ENCODE results near the gene ACR.
A peak's percentile ranks its signal among the peaks of the same experiment; 100 is the strongest.

ACR gene

DNA sequence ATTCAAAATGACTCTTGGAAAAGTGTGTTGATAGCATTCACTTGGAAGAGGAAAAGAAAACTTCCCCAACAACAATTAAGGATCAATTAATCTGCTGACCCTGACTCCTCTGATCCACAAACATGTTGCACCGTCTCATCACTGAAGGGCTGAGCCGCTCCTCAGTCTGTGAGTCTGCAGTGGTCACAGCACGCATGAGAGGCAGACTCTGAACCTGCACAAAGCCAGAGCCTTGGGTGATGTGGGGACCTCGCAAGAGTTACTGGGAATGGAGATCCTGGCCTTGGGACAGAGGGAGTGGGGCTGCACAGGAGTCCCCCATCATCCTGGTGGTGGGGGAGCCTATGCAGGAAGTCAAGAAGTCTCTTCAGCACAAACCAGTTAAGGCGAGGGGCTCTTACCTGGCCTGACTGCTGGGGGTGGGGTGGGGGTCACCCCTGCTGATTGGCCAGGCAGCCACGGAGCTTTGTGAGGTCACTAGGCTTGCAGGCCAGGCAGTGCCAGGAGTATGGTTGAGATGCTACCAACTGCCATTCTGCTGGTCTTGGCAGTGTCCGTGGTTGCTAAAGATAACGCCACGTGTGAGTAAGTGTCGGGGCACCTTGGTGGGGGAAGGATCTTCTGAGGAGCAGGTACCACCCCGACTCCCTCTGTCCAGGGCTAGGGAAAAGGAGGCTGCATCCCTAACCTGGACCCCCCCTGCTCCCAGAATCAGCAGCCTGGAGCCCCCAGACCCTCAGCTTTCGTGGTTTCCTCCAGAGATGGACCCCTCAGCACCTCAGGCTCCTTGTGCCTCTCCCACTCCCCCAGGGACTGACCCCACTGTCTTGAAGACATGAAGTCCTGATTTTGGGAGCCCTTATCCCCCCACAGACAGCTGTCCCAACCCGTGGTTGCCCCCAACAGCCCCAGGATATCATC is at the start of gene ACR:
ACR (plus strand) TSS at position 477 of the 921 bp plus-strand sequence; CDS start at position 509, 32 bp downstream.
- no peak for DNase-seq

DNA sequence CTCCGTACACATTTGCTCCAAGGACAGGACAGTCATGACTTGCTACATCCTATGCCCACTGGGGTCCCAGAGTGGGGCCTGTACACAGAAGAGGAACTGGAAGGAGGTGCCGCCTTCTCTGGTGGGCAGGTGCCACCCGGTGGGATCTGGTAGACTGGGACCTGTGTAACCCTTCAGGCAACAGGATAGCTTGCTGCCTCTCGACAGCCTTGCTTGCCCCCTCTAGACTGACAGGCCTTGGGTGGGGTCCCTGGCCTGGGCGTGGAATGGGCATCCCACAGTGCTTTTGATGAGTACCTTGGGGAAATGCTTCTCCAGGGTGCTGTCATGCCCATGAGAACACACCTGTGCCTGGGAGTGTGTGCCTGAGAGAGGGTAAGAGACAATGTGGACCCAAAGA is 49.6 kb upstream of the ACR start:
- DNase-seq, result no peak

DNA sequence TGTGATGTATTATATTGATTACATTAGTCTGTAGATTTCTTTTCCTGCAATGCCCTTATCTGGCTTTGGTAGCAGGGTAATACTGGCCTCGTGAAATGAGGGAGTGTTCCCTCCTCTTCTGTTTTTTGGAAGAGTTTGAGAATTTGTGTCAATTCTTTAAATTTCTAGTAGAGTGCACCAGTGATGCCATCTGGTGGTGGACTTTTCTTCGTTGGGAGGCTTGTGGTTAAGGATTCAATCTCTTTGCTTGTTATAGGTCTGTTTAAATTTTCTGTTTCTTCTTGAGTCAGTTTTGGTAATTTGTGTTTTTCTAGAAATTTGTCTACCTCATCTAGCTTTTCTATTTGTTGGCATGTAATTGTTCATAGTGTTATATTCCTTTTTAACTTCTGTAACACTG is 46.5 kb upstream of the ACR start:
- DNase-seq, result peak; percentile 30

DNA sequence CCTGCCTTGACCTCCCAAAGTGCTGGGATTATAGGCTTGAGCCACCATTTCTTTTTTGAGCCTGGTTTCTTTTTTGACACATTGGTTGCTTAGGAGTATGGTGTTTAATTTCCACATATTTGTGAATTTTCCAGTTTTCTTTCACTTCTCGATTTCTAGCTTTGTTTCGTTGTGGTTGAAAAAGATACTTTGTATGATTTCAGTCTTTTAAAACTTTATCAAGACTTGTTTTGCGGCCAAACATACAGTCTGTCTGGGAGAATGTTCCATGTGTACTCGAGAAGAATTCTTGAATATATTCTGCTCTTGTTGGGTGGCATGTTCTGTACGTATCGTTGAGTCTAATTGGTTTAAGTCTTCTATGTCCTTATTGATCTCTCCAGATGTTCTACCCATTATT is 44.5 kb upstream of the ACR start:
- DNase-seq, result no peak

DNA sequence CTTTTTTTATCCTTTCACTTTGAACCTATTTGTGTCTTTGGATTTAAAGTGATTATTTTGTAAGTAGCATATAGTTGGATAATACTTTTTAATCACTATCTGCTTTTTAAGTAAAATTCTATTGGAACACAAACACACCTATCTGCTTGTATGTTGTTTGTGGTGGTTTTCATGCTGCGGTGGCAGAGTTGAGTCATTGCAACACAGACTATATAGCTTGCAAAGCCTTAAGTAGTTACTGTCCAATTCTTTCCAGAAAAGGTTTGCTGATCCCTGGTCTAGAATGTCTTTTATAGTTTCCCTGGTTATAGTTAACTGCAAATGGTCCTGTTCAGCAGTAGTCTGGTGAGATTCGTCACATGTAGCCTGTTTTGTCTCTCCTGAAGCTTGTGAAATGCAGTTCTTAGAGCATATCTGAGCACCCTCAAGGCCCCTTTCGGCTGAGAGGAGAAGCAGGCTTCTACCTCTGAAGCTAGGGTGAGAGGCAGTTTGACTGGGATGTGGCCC is 43.9 kb upstream of the ACR start:
- DNase-seq, result no peak

DNA sequence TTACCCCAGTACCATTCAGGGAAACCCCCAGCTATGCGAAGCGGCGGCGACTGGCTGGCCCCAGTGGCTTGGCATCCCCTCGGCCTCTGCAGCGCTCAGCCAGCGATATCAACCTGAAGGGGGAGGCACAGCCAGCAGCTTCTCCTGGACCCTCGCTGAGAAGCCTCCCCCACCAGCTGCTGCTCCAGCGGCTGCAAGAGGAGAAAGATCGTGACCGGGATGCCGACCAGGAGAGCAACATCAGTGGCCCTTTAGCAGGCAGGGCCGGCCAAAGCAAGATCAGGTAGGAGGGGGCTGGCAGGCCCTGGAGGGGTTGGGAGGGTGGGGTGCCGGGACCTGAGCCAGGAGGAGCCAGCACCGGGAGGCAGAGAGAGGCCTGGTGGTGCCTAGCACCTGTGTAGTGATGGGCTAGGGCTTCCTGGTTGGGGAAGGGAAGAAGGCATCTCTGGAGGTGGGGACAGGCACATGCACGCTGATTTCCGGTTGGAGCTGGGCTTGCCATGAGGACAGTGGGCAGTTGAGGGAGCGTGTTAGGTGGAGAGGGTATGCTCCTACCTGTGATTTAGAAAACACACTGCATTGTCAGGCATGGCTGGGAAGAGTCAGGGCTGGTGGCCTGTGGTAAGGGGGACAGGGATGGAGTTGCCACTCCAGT is 43.1 kb upstream of the ACR start:
- no peak for DNase-seq

DNA sequence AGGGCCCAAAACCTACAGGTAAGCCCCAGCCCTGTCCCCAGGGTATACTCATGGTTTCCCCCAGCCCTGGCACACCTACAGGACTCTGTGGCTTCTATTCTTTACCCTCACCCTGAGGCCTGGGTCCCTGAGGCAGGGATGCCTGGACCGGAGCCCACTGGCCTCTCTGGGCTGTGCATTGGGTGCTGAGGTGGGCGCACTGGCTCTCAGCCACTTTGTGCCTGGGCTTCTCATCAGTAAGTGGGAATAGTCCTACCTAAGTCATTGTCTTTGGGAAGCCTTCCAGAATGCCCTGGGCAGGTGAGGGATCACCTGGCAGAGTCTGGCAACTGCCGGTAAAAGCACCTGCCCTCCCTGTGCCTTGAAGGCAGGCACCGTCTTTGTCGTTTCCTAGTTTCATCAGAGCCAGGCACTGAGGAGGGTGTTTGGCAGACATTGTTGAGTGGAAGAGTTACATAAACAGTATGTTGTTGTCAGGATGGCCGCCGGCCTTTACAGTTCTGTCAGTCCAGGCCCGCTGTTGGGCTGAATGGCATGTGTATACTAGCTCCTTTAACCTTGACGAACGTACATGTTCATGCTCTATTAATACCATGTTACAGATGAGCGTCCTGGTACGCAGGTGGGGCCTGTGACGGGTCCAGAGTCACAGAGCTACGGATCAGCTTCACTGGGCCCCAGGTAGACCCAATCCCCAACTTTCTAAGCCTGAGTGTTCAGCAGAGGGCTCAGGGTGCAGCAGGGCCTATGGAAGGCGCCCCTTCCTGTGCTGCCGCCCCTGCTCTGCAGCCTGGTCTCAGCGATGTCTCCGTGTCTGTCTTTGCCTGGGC is 42.4 kb upstream of the ACR start:
- DNase-seq, result no peak

DNA sequence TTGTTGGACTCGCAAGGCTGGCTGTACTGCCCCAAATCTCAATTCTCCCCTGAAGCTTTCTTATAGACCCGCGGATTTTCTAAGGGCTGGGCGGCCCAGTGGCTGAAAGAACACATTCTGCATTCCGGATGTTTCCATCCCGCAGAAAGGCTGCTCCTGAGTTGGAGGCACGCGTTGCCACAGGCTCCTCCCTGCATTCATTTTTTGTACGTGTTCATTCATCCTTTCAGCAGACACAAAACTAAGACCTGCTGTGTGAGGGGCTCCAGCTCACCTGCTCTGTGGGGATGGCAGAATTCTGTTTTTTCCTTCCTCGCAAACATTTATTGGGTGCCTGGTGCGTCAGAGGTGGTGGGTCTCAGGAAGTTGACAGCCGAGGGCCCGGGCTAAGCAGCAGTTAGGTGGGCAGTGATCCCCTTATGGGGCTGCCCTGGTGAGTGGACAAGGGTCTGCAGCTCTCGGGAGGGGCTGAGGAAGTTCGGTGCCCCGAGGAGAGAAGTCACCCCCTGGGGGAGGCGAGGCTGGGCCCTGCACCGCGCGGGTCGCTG is 41.7 kb upstream of the ACR start:
- no peak for DNase-seq

DNA sequence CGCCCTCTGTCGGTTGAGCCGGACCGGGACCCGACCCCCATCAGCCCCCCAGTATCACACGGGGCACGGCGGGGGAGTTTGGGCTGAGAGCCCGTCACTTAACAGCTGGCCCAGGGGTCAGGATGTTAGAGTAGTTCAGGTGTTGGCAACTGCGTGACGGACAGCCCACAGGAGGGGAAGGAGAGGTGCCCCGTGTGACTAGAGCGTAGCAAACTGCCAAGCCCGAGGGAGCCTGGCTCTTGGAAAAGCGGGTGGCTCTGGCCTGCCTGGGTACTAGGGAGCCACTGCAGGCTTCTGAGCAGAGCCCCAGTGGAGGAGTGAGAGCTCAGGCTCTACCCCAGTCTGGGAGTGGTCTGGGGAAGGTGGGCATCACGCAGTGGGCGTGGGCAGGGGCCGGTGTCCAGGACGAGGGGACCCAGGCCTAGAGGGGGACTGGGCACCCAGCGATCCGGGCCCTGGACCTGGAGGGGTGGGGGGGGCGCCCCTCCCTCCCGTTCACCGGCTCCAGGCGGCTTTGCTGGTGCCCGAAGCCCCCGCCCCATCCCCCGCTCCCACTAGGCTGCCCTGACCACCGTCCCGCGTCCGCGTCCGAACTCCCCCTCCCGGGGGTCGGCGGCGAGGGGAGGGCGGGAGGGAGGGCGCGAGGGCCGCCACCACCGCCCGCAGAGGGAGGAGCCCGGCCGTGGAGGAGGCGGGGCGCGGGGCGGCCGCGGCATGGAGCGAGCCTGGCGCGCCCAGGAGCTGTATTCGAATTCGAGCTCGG is 41.0 kb upstream of the ACR start:
- peak; percentile 29 for DNase-seq

DNA sequence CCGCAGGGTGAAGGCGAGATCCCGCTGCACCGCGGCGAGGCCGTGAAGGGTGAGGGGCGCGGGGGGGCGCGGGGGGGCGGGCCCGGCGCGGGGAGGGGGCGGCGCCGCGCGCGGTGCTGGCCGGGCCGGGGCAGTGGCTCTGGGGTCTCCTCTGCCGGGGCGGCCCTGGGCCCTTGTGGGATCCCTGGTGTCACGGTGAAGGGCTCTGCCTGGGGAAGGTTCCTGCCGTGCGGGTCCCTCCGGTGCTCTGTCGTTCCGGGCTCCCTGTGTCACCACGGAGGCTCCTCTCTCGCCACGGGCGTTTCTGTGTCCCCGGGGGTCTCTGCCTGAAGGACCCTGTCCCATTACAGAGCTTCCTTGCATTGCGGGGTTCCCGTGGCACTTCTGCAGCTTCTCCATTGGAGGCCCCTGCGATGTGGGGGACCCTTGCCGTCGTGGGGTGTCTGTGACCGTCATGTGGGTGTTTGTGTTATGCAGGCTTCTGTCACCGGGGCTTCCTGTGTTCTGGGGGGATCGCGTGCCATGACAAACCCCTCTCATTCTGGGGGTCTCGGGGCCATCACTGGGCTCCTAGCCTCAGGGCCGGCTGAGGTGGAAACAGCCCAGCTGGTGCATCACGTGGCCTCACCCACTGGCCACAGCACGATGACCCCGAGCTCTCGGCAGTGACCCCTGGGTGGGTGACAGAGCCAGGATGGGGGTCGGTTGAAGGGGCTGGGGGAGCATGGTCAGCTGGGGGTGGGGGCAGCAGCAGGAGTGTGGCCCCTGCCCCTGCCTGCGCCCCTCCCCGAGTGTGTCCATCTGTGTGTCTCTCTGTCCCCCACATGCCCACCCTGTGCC is 40.1 kb upstream of the ACR start:
- no peak for DNase-seq

DNA sequence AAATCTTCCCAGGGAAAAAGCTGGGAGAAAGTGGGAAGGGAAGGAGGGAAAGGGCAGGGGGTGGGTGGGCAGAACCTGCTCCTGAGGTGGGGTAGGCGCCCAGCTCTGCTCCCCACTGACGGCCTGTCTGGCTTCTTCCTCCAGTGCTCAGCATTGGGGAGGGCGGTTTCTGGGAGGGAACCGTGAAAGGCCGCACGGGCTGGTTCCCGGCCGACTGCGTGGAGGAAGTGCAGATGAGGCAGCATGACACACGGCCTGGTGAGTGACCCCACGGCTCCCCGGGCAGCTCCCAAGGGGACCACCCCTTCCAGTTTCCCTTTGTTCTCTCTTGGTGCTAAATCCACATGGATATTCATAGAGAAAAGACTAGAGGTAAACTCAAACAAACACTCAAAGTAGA is 39.5 kb upstream of the ACR start:
- DNase-seq, result no peak

DNA sequence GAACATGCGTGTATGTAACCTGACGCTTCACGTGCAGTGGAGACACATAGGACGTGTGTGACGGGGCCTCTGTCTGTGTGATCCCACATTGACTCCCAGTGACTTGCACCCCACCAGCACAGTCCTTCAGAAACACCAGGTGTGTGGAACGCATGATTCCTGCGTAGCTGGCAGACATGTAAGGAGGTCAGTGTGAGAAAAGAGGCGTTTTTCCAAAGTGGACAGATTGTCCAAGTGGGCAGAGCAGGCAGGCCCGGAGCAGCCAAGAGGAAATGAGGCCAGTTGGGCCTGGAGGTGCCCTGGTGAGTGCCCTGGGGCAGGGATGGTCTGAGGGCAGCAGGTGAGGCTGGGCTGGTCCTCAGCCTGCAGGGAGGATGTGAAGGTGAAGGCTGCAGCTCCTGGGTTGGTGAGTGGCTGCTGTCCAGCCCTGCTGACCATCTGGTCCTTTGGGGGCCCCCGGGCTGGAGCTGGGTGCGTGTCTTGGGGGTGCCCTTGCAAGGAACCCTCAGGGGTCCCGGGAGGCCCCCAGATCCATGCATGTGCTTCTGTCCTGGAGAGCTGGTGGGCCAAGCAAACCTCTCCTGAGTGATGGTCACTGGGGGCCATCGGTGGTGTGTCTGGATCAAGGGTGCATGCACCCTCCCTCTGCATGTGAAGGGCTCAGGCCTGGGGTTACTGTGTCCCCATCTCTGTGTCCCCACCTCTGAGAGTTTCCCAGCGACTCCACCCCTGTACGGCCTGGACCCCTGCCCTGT is 38.8 kb upstream of the ACR start:
- no peak for DNase-seq

DNA sequence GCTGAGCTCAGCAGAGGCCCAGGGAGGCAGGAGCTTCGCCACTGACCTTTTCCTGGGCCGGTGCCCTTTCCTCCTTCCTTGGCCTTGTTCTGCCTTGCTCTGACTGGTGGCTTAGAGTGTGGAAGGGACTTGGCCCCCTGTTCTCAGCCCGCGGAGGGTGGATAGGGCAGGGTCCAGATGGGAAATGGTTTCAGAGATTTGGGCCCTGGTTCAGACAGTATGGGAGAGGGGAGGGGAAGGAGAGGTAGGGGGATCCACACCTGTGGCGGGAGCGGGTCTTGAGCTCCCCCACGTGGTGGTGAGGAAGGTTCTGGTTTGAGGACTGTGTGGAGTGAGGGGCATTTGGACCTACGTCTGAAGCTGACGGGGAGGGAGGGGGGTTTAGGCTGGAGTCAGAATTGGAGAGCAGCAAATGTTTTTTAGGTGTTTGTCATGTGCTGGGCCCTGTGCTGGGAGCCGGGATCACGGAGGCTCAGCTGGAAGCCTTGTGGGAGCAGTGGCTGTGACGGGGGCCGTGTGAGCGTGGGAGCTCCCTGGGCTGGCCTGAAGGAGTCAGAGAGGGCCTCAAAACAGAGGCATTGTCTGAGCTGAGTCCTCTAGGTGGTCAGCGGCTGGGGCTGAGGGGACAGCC is 38.1 kb upstream of the ACR start:
- DNase-seq, result no peak

DNA sequence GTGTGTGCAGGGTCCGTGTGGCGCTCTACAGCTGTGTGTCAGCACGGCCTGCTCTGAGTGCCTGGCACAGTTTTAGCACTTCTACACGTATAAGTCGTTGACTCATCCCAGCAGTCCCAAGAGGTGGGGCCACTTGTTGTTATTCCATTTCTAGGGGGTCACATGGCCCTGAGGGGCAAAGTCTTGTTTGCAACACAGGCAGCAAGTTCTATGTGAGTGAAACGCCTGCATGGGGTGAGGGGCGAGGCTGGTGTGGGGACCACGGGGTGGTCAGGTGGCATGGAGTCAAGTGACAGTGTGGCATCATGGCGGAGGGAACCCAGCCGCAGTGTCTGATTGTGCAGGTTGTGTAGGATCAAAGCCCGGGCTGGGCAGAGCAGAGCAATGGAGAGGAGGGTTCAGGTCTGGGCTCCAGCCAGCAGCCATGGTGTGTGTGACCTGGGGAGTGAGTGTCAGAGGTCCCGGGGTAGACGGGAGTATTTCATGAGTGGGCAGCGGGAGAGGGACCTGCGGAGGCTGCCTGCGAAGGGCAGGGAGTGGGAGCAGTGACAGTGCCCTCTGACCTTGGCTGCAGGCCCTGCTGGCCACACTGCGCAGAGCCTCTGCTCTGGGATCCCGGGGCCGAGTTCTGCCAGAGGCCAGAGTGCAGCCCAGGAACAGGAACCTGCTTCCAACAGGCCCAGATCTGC is 37.5 kb upstream of the ACR start:
- DNase-seq, result no peak

DNA sequence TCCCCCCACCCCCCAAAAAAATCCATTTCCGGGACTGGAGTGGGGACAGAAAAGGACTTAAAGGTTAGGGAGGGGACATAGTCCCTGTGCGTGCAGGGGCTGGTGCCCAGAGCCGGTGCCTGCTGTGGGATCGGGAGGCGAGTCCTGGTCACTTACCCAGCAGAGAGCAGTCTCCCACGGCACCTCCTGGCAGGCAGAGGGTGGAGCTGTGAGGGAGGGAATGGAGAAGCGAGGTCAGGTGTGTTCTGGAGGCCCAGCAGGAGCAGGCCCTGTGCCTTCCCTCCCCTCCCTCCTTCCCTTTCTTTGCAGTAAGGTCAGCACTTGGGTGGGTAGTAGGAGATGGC is 37.0 kb upstream of the ACR start:
- no peak for DNase-seq

DNA sequence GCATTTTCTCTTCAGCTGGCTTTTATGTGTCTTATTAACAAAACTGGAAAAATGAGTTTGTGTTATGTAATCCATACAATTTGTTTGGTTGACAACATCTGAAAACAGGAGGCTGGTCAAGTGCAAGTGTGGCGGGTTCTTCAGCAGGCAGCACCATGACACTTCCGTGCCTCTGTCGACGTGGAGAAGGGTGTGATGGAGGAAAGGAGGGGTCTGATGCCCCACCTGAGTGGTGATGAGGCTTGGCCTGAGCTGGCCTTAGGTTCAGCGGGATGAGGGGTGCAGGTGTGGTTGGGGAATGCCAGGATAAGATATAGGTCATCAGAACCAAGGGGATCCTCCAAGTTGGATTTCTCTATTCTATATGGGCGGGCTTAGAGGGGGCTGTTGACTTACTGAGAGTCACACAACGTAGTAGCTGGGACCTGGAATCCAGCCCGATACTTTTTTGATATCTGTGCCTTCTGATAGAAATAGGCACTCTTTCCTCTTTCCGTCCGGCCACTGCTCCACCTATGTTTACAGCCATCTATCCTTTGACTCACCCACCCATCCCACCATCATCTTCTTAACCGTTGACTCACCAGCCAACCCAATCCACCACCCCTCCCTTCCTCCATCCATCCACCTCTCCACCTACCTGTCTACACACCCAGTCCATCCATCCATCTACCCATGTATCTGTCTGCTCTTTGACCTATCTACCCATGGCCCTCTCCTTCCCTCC is 36.4 kb upstream of the ACR start:
- no peak for DNase-seq

DNA sequence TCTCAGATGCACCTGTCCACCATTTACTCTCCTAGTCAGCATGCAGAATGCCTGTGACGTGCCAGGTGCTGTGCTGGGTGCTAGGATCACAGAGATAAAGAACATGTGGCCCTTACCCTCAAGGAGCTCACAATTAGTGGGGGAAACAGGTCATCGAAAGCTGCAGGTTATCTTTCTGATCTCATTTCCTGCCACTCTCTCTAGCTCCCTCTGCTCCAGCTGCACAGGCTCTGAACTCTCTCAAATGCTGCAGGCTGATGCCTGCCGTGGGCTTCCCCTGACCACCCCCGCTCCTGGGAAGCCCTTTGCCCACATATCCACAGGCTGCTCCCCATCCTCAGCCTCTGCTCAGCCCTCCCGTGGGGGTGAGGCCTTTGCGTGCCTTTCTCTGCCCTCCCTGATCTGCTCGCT is 35.7 kb upstream of the ACR start:
- DNase-seq, result no peak

DNA sequence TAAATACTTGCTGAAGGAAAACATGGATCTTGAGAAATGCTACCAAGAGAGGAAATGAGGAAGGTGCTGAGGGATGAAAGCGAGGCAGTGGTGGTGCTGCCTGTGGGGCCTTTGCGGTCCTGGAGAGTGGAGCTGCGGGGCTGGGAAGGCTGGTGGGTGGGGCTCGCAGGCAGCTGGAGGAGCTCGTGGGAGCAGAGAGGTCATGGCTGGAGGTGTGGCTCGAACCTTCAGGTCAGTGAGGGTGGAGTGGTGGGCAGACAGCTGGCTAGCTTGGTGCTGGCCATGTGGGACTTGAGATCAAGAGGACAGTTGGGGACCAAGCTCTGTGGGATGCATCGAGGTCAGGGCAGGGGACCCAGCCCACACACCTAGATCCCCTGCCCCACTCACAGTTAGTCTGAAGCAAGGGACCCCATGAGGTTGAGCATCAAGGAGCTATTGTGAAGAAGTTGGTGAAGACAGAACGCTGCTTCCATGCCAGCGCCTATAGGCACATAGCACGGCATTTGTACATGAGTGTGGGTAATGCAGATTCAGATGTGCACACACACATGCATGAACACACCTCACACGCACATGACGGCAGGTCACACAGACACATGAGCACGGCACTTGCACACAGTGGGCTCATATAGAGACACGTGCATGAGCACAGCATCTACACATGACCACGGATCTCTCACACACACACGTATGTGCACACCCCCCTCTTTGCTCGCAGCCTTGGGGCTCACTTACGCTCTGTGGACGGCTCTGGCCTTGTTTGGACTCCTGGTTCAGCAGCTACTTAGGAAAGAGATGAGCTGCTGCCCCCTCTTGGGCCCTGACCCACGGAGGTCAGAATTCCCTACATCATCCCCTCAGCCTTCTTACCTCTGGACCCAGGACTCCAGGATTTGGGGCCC is 34.9 kb upstream of the ACR start:
- DNase-seq, result no peak
